ENCODE data around the gene SLN. TPM values are rescaled to one million over a fixed set of nuclear protein-coding genes. Genes with fewer than 3 reads are reported as not detected.

Gene SLN
- total and polyA plus RNA-seq, 9 of the 15 experiments (the other 6 are each of a cell fraction or from before 2014, with no cell fraction given): not detected

DNA sequence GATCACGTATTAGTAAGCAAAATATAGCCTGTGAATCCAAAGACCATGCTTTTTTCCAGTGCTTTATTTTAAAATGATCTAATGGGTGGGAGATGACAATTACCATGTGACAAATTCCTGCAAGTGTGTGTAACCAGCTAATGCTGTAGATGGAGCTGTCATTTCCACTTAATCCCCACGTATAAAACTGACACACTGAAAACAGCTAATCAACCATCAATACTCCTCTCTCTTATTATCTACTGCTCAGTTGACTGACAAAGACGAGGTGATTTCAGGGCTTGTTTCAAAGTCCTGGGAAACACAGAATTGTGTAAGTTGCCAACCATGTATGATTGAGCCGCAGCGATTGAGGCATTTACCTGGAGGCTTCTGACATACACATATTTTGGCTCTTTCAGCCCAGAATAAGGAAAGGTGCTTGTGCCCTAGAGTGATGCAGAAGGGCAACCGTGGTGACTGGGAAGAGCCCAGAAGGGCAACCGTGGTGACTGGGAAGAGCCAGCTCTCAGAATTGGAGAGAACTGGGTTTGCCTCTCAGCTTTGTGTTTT, 9.7 kb downstream of the SLN start:
- in situ Hi-C loops (cut with MboI) (no loop called here), intact Hi-C loops (cut with micrococcal nuclease) (no loop called here)
- DNase-seq (ENCODE audit: extremely low read depth in 1 of 4, low spot score in 3 of 4): no peak
- H3K4me3 ChIP-seq: no peak overlapping the region
- no peaks in the 10 kb centered on the region; a peak in 1 of 5 replicates for H3K4me1 ChIP-seq (replicated peaks in 1 of 2; ENCODE audit: control insufficient read depth in 2 of 2, insufficient read depth in 2 of 2, low read length in 2 of 2)
- POLR2A ChIA-PET: no interaction called here
- no peak for FAIRE-seq
- 2% methylated on average over 7 of the region's 7 CpGs for WGBS (ENCODE audit: insufficient coverage, low coverage, missing lambda C conversion rate)
- no peaks in the 10 kb centered on the region for H3K9me1 ChIP-seq (ENCODE audit: control insufficient read depth, insufficient read depth, low read length)
- no peak overlapping the region for H2AFZ ChIP-seq (ENCODE audit: low read depth, low read length)
- CTCF ChIA-PET (ENCODE audit: low intra/inter-chr PET ratio): no interaction called here
- no TSS peak for BruUV-seq (replicated peaks)
- H3K27me3 ChIP-seq (ENCODE audit: control insufficient read depth in 2 of 2, insufficient read depth in 2 of 2, low read length in 2 of 2): peaks cover 8 to 10% of the 10 kb centered on the region in 2 experiments
- no peak overlapping the region for H3K27ac ChIP-seq (ENCODE audit: extremely low read depth, low read depth, low read length)
- no peaks in the 10 kb centered on the region for H3K79me2 ChIP-seq (ENCODE audit: control insufficient read depth, insufficient read depth, low read length)
- no peak for ATAC-seq
- no peaks in the 10 kb centered on the region for H3K9me3 ChIP-seq (replicated peaks; ENCODE audit: control insufficient read depth, insufficient read depth, low read depth, low read length)
- no peaks in the 10 kb centered on the region for H3K36me3 ChIP-seq (ENCODE audit: control insufficient read depth, insufficient read depth, low read length)
- no peak overlapping the region for H3K4me2 ChIP-seq (ENCODE audit: insufficient read depth, low read length)
- H3K9ac ChIP-seq (ENCODE audit: insufficient read depth in 1 of 2, low read depth in 2 of 2, low read length in 2 of 2): no peak overlapping the region
- TF ChIP-seq FOXO4 (CRISPR knock-in tag; IDR thresholded peaks at IDR 0.05) (no peak), NR2C1 (IDR thresholded peaks at IDR 0.05) (no peak), NR2C1 (tag; IDR thresholded peaks at IDR 0.05) (no peak), KAT8 (IDR thresholded peaks at IDR 0.05; ENCODE audit: low read depth) (no peak), ELK1 (CRISPR knock-in tag; IDR thresholded peaks at IDR 0.05) (no peak), TCF3 (CRISPR knock-in tag; IDR thresholded peaks at IDR 0.05) (no peak), CXXC5 (CRISPR knock-in tag; IDR thresholded peaks at IDR 0.05) (no peak), ARID3A (IDR thresholded peaks at IDR 0.05; ENCODE audit: borderline replicate concordance, low read depth, low read length) (no peak), SETDB1 (IDR thresholded peaks at IDR 0.05; ENCODE audit: low read length) (no peak)
- TF ChIP-seq, protein P1, sequence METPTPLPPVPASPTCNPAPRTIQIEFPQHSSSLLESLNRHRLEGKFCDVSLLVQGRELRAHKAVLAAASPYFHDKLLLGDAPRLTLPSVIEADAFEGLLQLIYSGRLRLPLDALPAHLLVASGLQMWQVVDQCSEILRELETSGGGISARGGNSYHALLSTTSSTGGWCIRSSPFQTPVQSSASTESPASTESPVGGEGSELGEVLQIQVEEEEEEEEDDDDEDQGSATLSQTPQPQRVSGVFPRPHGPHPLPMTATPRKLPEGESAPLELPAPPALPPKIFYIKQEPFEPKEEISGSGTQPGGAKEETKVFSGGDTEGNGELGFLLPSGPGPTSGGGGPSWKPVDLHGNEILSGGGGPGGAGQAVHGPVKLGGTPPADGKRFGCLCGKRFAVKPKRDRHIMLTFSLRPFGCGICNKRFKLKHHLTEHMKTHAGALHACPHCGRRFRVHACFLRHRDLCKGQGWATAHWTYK (CRISPR knock-in tag; IDR thresholded peaks at IDR 0.05): no peak
- peaks cover 3% of the 10 kb centered on the region; the same call in 1 of the 2 replicates for H4K20me1 ChIP-seq (replicated peaks; ENCODE audit: control insufficient read depth, insufficient read depth, low read length)
